DND-41 (cell line): ENCODE results near the gene TAF8.

Source experiments
- CTCF ChIP-seq: IDR thresholded peaks from 2 replicates; pipeline ENCODE4 v1.5.1; 2012; ENCODE audit warnings: borderline replicate concordance, low read length, moderate library complexity, mild to moderate bottlenecking; ENCODE audit not compliant: poor library complexity, severe bottlenecking; ENCODE audit errors: extremely low read depth
- EZH2 ChIP-seq: IDR thresholded peaks from 3 replicates; pipeline ENCODE4 v1.6.1; 2012; ENCODE audit warnings: borderline replicate concordance, low read depth, mild to moderate bottlenecking, moderate library complexity, low read length, inconsistent platforms; ENCODE audit not compliant: severe bottlenecking

DNA sequence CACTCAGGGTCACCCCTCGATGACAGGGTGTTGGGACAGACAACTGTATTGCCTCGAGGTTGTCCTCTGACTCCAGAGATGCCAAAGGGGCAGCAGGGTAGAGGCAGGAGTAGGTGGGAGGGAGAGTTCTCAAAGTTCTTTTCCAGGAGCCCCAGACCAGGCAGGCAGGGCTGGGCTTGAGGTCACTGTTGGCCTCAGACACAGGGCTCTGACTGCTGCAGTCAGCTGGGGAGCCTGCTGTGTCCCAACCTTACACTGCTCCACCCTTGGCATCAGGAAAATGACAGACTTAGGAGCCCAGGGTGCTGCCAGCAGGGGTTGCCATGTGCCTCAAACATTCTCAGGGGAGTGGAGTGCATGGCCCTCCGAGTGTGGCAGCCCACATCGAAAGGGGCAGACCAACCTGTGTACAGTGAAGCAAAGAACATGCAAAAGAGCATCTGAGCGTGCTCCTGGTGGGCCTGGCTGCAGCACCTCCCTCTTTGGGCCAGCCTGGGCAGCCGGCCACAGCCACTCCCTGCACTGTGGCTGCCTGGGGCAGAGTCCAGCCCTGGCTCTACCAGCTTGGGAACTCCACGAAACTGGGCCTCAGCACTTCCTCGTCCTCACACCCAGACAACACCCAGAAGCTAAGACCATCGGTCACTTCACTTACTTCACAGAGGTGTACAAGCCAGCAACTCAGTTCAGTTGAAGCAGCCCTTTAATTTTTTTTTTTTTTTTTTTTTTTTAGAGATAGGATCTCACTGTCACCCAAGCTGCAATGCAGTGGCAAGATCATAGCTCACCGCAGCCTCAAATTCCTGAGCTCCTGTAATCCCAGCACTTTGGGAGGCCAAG lies 68.1 kb downstream of the TAF8 start:
- no peak for TF ChIP-seq CTCF
- TF ChIP-seq EZH2, result no peak
